Measurements from ENCODE around the gene ERICH6B.

DNA sequence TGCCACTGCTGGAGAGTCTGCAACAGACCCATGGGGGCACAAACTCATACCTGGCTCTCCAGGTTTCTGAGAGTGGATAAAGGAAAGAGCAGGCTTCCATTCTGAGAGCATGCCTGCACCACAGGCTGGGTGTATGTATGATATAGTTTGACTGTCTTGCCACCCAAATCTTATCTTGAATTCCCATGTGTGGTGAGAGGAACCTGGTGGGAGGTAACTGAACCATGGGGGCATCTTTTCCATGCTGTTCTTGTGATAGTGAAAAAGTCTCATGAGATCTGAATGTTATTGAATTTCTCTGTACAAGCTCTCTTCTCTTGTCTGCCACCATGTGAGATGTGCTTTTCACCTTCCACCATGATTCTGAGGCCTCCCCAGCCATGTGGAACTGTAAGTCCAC is 50.2 kb downstream of the ERICH6B start:
- TF ChIP-seq EP300 (IDR thresholded peaks at IDR 0.05): no peak
- TF ChIP-seq, protein P1, sequence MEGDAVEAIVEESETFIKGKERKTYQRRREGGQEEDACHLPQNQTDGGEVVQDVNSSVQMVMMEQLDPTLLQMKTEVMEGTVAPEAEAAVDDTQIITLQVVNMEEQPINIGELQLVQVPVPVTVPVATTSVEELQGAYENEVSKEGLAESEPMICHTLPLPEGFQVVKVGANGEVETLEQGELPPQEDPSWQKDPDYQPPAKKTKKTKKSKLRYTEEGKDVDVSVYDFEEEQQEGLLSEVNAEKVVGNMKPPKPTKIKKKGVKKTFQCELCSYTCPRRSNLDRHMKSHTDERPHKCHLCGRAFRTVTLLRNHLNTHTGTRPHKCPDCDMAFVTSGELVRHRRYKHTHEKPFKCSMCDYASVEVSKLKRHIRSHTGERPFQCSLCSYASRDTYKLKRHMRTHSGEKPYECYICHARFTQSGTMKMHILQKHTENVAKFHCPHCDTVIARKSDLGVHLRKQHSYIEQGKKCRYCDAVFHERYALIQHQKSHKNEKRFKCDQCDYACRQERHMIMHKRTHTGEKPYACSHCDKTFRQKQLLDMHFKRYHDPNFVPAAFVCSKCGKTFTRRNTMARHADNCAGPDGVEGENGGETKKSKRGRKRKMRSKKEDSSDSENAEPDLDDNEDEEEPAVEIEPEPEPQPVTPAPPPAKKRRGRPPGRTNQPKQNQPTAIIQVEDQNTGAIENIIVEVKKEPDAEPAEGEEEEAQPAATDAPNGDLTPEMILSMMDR (IDR thresholded peaks at IDR 0.05): no peak

All from sigmoid colon (tissue), 4 donors.